VCaP (cell line): ENCODE measurements around the gene ZBTB46.
"Not testable (repeated sequence)": the region's sequence is repeated elsewhere in the genome, so short reads cannot be mapped to it uniquely, and the experiment has no call there.

Source experiments
- H3K27ac ChIP-seq: fragments of 450-650 bp; 2 replicates; pipeline ENCODE4 v1.5.1; 2017
- TF ChIP-seq, protein P1 (sequence below): fragments of 450-650 bp; conservative IDR thresholded peaks from 2 replicates; pipeline ENCODE4 v1.5.1; 2017; ENCODE audit warnings: mild to moderate bottlenecking, moderate library complexity

The ZBTB46 gene

DNA sequence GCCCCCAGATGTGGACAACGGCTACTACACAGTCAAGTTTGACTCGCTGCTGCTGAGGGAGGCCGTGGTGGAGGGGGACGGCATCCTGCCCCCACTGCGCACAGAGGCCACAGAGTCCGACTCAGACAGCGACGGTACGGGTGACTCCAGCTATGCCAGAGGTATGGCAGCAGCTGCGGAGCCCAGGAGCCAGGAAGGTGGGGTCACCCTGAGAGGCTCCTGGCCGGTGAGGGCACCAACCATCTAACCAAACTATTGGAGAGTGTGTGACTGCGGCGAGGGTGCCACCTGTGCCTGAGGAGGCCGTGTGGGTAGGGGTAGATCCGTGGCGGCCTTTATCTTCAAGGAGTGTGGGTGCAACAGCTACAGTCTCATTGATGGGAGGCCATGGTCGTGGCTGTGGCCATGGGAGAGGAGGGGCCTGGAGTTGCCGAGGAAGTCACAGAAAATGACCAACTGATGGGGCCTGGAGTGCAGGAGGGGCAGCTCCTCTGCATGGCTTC is 97.4 kb downstream of the ZBTB46 start:
- TF ChIP-seq, protein P1, sequence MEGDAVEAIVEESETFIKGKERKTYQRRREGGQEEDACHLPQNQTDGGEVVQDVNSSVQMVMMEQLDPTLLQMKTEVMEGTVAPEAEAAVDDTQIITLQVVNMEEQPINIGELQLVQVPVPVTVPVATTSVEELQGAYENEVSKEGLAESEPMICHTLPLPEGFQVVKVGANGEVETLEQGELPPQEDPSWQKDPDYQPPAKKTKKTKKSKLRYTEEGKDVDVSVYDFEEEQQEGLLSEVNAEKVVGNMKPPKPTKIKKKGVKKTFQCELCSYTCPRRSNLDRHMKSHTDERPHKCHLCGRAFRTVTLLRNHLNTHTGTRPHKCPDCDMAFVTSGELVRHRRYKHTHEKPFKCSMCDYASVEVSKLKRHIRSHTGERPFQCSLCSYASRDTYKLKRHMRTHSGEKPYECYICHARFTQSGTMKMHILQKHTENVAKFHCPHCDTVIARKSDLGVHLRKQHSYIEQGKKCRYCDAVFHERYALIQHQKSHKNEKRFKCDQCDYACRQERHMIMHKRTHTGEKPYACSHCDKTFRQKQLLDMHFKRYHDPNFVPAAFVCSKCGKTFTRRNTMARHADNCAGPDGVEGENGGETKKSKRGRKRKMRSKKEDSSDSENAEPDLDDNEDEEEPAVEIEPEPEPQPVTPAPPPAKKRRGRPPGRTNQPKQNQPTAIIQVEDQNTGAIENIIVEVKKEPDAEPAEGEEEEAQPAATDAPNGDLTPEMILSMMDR, result no peak
- no peak overlapping the region for H3K27ac ChIP-seq

DNA sequence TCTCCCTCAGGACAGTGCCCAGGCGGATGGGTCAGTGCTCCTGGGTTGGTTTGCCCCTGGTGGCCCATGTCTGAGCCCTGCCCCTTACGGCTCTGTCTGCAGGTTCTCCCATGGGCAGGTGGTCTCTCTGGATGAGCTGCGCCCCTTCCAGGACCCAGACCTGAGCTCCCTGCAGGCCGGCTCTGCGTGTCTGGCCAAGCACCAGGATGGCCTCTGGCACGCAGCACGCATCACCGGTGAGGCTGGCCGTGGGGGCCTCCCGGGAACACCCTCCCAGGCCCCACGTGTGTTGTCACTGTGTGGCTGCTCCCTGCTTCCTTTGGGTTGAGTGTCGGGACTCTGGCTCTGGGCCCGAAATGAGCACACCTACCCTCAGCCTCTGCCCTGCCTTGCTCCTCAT is 97.9 kb downstream of the ZBTB46 start:
- no peak overlapping the region for H3K27ac ChIP-seq
- TF ChIP-seq, protein P1, result no peak

DNA sequence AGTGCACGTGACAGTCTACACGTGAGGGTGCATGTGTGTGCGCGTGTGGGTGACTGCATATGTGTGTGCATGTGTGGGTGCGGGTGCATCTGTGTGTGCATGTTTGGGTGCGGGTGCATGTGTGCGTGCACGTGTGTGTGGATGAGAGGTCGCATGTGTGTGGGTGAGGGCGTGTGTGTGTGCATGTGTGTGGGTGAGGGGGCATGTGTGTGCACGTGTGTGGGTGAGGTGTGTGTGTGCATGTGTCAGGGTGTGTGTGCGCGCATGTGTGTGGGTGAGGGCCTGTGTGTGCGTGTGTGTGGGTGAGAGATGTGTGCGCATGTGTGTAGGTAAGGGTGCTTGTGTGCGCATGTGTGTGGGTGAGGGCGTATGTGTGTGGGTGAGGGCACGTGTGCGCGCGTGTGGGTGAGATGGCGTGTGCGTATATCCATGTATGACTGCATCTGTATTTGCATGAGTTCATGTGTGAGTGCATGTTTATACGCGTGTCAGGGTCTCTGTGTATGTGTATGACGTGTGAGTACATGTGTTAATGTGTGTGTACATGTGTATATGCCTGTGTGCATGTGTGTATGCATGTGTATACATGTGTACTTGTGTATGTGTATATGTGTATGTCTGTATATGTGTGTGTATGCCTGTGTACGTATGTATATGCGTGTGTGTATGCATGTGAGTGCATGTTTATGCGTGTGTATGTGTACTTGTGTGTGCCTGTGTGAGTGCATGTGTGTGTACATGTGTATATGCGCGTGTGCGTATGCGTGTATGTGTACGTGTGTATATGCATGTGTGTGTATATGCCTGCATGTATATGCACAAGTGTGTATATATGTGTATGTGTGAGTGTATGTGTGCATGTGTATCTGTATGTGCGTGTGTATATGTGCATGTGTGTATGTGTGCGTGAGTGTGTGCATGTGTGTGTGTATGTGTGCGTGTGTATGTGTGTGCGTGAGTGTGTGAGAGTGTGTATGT is 98.7 kb downstream of the ZBTB46 start:
- H3K27ac ChIP-seq, result no peak overlapping the region
- TF ChIP-seq, protein P1, result no peak

DNA sequence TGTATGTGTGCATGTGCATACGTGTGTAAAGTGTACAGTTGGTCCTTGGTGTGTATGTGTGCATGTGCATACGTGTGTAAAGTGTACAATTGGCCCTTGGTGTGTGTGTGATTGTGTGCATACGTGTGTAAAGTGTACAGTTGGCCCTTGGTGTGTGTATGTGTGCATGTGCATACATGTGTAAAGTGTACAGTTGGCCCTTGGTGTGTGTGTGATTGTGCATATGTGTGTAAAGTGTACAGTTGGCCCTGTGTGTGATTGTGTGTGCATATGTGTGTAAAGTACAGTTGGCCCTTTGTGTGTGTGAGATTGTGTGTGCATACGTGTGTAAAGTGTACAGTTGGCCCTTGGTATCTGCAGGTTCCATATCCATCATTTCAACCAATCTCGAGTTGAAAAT is 99.7 kb downstream of the ZBTB46 start:
- TF ChIP-seq, protein P1, result no peak
- H3K27ac ChIP-seq, result no peak overlapping the region

DNA sequence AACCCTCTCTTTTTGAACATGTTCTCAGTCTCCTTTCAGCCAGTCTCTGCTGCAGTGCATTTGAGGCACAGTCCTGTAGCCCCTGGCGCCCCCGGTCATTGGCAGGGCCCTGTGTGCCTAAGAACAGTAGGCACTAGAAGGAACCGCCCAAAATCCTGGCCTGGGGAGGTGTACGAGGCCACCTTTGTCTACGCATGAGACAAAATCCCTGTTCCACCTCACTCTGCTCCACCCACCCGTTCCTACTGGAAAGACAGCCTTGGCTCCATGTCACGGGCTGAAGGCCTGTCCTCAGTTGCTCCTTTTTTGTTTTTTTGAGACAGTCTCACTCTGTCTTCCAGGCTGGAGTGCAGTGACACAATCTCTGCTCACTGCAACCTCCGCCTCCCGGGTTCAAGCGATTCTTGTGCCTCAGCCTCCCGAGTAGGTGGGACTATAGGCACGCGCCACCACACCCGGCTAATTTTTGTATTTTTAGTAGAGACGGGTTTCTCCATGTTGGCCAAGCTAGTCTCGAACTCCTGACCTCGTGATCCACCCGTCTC is 100.8 kb downstream of the ZBTB46 start:
- H3K27ac ChIP-seq, result not testable (repeated sequence)

DNA sequence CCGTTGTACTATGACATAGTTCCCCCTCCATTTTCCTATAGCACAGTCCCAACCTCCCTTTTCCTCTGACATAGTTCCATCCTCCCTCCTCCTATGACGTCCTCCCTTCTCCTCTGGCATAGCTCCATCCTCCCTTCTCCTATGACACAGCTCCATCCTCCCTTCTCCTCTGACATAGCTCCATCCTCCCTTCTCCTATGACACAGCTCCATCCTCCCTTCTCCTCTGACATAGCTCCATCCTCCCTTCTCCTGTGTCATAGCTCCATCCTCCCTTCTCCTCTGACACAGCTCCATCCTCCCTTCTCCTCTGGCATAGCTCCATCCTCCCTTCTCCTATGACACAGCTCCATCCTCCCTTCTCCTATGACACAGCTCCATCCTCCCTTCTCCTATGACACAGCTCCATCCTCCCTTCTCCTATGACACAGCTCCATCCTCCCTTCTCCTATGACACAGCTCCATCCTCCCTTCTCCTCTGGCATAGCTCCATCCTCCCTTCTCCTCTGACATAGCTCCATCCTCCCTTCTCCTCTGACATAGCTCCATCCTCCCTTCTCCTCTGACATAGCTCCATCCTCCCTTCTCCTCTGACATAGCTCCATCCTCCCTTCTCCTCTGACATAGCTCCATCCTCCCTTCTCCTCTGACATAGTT is 108.0 kb downstream of the ZBTB46 start:
- not testable (repeated sequence) for H3K27ac ChIP-seq

DNA sequence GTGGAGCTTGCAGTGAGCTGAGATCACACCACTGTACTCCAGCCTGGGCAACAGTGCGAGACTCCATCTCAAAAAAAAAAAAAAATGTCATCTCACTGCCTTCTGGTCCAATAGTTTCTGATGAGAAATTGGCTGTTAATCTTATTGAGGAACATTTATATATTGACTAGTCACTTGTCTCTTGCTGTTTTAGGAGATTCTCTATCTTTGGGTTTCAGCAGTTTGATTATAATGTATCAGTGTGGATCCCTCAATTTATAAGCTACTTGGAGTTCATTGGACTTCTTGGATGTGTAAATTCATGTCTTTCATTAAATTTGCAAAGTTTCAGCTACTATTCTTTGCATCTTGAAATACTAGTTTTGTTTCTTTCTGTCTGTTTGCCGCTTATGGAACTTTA is 112.1 kb downstream of the ZBTB46 start:
- H3K27ac ChIP-seq, result no peak overlapping the region
- TF ChIP-seq, protein P1, result no peak

DNA sequence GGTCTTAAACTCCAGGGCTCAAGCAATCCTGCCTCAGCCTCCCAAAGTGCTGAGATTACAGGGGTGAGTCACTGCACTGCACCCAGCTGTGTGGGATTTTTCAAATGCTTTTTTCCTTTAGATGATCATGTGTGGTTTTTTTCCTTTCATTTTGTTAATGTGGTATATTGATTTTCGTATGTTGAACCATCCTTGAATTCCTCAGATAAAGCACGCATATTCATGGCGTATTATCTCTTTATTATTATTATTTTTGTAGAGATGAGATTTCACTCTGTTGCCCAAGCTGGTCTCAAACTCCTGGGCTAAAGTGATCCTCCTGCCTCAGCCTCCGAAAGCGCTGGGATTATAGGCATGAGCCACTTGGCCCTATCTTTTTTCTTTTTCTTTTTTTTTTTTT is 116.2 kb downstream of the ZBTB46 start:
- H3K27ac ChIP-seq, result no peak overlapping the region
- TF ChIP-seq, protein P1, result no peak
